ENCODE data around the gene TM9SF3.

Gene TM9SF3

GRCh38 chr10:96517284-96517683 lies 69.5 kb downstream of the TM9SF3 start:
- TF ChIP-seq CTCF (IDR thresholded peaks at IDR 0.05; ENCODE audit: low read depth, low read length, missing control alignments): no peak
- Histone ChIP-seq H3K36me3 (replicated peaks) (peaks cover 11% of the 10 kb centered on the region), H3K4me3 (ENCODE audit: low read depth, low read length) (no peak overlapping the region), H3K27me3 (replicated peaks) (peaks cover 6% of the 10 kb centered on the region), H3K27ac (no peak overlapping the region)
- in situ Hi-C loops (cut with HindIII; ENCODE audit: low pct_ligation_motif_present, low sequenced_read_pairs): no loop called here
- no peak for DNase-seq

GRCh38 chr10:96516337-96516736 lies 70.5 kb downstream of the TM9SF3 start:
- H3K36me3 ChIP-seq (replicated peaks): peaks cover 7% of the 10 kb centered on the region
- H3K4me3 ChIP-seq (ENCODE audit: low read depth, low read length): no peak overlapping the region
- in situ Hi-C loops (cut with HindIII; ENCODE audit: low pct_ligation_motif_present, low sequenced_read_pairs): no loop called here
- TF ChIP-seq CTCF (IDR thresholded peaks at IDR 0.05; ENCODE audit: low read depth, low read length, missing control alignments): no peak
- no peak for DNase-seq
- peaks cover 7% of the 10 kb centered on the region for H3K27me3 ChIP-seq (replicated peaks)
- no peak overlapping the region for H3K27ac ChIP-seq

- peak; percentile 64 for TF ChIP-seq CTCF (IDR thresholded peaks at IDR 0.05; ENCODE audit: low read depth, low read length, missing control alignments)
- Histone ChIP-seq H3K27ac (no peak within 1 kb of the TSS), H3K36me3 (replicated peaks) (no peaks in the 10 kb centered on the region), H3K4me3 (ENCODE audit: low read depth, low read length) (peak within 1 kb of the TSS; percentile 53), H3K27me3 (replicated peaks) (peaks cover 7% of the 10 kb centered on the region)
- DNase-seq: peak; percentile 85
- in situ Hi-C loops (cut with HindIII; ENCODE audit: low pct_ligation_motif_present, low sequenced_read_pairs): no loop called here
Observed at GRCh38 chr10:96513698-96514561, 72.9 kb downstream of the TM9SF3 start, which contains the start of gene TLL2. TLL2 (minus strand) TSS chr10:96513926; CDS start chr10:96513685, 241 bp downstream.

GRCh38 chr10:96513305-96513697 lies 73.5 kb downstream of the TM9SF3 start:
- H3K4me3 ChIP-seq (ENCODE audit: low read depth, low read length): peak overlapping the region; percentile 53
- no peak overlapping the region for H3K27ac ChIP-seq
- TF ChIP-seq CTCF (IDR thresholded peaks at IDR 0.05; ENCODE audit: low read depth, low read length, missing control alignments): no peak
- H3K36me3 ChIP-seq (replicated peaks): no peaks in the 10 kb centered on the region
- DNase-seq: no peak
- in situ Hi-C loops (cut with HindIII; ENCODE audit: low pct_ligation_motif_present, low sequenced_read_pairs): no loop called here
- peaks cover 7% of the 10 kb centered on the region for H3K27me3 ChIP-seq (replicated peaks)

- in situ Hi-C loops (cut with HindIII; ENCODE audit: low pct_ligation_motif_present, low sequenced_read_pairs): no loop called here
Observed at GRCh38 chr10:96512524-96513304, 74.1 kb downstream of the TM9SF3 start.

More at GRCh38 chr10:96512524-96513304, 74.1 kb downstream of the TM9SF3 start:
- no peak for TF ChIP-seq CTCF (IDR thresholded peaks at IDR 0.05; ENCODE audit: low read depth, low read length, missing control alignments)
- no peaks in the 10 kb centered on the region for H3K36me3 ChIP-seq (replicated peaks)
- peak overlapping the region; percentile 53 for H3K4me3 ChIP-seq (ENCODE audit: low read depth, low read length)
- H3K27ac ChIP-seq: no peak overlapping the region
- DNase-seq: no peak
- peaks cover 7% of the 10 kb centered on the region for H3K27me3 ChIP-seq (replicated peaks)
